M059J (cell line): ENCODE data around the gene TMBIM6. TPM values are rescaled to one million over a fixed set of nuclear protein-coding genes. Genes with fewer than 3 reads are reported as not detected.
"Not testable (repeated sequence)": the region's sequence is repeated elsewhere in the genome, so short reads cannot be mapped to it uniquely, and the experiment has no call there.

Source experiments
- DNase-seq: peaks from one replicate; pipeline ENCODE4 v3.0.0-alpha.2; 2012; ENCODE audit warnings: low read depth
- total RNA-seq: library from RNA; depleted of rRNA; stranded (reverse); fragments of >200 nt; shearing (Covaris generic); gene quantifications from 2 replicates; pipeline ENCODE4 v1.2.3, GENCODE V29; 2014

Gene TMBIM6
- total RNA-seq, 1 experiment from 2014 or later, result 680 TPM

DNA sequence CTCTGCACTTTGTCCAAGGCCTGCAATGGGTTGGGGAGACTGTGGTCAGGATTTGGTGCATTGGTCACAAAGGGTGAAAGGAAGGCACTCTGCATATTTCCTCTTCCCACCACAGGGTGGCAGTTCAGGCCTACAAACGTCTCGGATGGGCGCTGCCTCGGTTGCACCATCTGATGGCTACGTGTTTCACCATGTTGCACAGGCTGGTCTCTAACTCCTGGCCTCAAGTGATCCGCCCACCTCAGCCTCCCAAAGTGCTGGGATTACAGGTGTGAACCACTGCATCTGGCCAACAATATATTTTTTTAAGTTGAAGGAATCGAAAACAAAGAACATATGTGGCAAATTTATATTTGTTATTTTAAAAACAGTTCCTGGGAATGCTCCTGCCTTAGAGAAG is 35.1 kb downstream of the TMBIM6 start:
- DNase-seq, result peak; percentile 66

DNA sequence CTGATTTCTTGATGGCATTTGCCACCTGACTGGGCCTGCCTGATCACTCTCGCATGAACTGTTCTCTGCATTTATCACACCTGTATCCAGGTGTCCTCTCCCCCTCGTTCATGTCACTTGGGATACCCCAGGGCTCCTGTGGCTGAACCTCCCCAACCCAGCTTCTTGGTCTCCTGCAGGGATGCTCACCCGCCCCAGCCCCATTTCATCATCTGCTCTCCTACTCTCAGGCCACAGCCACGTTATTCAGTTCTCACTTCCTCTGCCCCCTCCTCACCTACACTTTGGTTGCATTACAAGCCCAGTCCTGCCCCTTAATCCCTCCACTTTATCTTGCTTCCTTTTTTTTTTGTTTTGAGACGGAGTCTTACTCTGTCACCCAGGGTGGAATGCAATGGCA is 35.5 kb downstream of the TMBIM6 start:
- no peak for DNase-seq

DNA sequence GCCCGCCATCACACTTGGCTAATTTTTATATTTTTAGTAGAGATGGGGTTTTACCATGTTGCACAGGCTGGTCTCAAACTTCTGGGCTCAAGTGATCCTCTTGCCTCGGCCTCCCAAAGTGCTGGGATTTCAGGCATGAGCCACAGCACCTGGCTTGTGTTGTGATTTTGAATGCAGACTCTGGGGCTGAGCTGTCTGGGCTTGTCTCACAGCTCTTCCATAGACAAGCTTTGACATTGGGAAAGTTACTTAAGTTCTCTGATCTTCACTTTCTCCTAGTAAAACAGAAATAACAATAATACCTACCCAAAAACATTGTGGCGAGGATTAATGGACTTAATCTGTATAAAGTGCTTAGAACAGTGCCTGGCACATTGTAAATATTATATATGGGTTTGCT is 36.0 kb downstream of the TMBIM6 start:
- DNase-seq, result no peak

DNA sequence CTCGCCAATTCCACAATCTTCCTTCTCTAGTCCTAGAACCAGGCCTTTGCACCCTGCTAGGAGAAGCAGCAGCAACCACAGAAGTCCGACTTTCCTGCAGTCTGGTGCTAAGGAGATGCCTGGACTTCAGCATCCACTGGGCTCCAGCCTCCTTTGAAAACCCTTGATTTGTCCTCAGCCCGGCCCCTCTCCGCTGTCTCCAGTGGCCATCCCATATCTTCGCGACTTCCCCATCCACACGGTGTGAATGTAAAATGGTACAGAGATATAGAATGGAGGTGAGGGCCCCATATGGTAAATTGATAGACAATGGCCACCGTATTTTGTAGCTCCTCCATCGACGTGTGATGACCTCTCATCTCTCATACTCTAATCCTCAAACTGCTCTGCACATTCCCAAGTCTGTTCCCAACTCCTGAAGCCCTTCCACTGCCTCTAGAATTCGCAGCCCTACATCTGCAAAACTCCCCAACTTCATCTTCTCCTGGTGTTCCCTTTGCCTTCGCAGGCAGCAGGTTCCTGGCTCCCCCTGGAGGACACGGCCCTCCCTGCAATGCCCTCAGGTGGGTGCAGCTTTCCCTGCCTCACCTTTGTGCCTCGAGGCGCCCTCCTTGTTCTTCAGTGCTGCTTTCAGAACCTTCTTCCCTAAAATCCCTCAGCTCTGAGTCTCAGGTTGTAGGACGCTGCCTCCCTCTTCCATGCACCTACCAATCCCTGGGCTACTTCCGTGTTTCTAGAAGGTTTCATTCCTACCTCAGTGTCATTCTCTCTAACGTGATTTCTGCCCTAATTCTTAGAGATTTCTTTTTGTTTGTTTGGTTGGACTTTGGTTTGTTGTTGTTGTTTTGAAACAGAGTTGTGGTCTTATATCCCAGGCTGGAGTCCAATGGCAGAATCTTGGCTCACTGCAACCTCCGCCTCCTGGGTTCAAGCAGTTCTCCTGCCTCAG is 36.7 kb downstream of the TMBIM6 start:
- peak; percentile 33 for DNase-seq

DNA sequence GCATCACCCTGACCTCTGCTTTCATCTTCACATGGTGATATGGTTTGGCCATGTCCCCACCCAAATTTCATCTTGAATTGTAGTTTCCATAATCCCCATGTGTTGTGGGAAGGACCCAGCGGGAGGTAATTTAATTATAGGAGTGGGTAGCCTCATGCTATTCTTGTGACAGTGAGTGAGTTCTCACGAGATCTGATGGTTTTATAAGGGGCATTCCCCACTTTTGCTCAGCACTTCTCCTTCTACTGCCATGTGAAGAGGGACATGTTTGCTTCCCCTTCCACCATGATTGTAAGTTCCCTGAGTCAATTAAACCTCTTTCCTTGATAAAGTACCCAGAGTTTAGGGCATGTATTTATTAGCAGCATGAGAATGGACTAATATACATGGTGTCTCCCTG is 38.2 kb downstream of the TMBIM6 start:
- DNase-seq, result no peak

DNA sequence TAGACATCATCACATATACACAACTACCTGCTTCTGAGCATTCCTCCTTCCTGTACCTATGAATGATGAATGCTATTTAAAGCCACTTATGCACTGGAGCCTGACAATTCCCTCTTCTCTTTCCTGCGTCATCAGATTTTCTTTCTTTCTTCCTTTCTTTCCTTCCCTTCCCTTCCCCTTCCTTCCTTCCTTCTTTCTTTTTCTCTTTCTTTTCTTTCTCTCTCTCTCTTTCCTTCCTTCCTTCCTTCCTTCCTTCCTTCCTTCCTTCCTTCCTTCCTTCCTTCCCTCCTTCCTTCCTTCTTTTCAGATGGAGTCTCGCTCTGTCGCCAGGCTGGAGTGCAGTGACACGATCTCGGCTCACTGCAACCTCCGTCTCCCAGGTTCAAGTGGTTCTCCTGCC is 39.6 kb downstream of the TMBIM6 start:
- not testable (repeated sequence) for DNase-seq

DNA sequence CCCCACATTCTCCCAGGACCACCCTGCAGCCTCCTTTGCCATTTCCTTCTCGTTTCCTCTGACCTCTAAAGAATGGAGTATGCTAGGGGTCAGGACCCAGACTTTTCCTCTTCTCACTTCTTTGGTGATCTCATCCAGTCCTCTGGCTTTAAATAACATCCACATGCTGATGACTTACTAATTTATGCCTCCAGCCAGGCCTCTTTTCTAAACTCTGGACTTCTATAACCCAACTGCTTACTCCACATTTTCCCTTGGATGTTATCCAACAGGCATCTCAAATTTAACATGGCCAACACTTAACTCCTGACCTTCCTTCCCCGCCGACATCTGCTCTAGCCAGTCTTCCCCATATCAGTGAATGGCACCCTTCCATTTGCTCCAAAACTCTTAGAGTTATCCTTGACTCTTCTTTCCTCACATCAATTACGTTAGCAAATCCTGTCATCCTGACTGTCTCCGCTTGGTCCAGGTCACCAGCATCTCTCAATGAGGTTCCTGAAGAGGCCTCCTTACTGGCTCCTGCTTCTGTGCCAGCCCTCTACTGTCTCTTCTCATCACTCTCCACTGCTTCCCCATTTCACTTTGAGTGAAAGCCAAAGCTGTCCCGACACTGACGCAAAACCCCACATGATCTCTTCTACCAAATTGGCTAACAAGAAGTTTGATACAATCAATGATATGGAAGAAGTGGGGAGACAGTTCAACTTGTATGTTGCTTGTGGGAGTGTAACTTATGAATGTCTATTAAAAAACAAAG is 42.7 kb downstream of the TMBIM6 start:
- peak; percentile 77 for DNase-seq

DNA sequence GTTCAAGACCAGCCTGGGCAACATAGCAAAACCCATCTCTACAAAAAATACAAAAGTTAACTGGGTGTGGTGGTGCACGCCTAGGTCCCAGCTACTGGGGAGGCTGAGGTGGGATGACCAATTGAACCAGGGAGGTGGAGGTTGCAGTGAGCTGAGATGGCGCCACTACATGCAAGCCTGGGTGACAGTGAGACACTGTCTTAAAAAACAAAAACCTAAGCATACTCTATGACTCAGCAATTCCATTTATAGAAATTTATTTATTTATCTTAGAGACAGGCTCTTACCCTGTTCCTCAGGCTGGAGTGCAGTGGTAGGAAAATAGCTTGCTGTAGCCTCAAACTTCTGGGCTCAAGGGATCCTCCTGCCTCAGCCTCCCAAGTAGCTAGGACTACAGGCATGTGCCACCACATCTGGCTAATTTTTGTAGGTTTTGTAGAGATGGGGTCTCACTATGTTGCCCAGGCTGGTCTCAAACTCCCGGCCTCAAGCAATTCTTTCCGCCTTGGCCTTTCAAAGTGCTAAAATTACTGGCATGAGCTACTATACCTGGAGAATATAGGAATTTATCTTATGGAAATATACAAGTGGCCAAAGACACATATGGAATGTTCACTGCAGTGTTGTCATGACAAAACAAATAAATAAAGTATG is 43.5 kb downstream of the TMBIM6 start:
- DNase-seq, result peak; percentile 75

DNA sequence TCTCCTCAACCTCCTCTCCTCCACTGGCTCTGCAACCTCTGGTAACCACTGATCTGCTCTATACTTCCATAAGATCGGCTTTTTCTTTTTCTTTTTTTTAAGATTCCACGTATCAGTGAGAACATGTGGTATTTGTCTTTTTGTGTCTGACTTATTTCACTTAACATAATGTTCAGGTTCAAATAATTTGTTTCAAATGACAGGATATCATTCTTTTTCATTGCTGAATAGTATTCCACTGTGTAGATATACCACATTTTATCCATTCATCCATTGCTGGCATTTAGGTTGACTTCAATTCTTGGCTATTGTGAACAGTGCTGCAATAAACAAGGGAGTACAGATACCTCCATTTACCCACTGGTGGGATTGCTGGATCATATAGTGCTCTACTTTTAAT is 46.3 kb downstream of the TMBIM6 start:
- no peak for DNase-seq

DNA sequence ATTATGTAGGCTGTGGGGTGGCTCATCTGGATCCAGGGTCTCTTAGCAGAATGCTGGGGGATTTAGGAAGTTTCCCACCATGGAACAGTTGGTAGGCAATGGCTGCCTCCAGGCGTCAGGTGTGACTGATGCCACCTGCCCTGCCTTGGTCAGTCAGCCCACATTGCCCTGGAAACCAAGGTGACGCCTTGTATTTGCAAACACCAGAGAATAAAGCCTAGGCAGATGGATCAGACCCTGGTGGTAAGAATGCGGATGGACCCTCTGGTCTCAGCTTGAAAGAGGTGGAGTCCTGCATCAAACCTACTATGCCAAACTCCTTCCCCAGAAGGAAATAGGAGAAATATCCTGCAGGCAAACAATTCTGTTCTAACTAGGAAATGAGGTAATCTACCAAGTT is 48.6 kb downstream of the TMBIM6 start:
- DNase-seq, result peak; percentile 15

DNA sequence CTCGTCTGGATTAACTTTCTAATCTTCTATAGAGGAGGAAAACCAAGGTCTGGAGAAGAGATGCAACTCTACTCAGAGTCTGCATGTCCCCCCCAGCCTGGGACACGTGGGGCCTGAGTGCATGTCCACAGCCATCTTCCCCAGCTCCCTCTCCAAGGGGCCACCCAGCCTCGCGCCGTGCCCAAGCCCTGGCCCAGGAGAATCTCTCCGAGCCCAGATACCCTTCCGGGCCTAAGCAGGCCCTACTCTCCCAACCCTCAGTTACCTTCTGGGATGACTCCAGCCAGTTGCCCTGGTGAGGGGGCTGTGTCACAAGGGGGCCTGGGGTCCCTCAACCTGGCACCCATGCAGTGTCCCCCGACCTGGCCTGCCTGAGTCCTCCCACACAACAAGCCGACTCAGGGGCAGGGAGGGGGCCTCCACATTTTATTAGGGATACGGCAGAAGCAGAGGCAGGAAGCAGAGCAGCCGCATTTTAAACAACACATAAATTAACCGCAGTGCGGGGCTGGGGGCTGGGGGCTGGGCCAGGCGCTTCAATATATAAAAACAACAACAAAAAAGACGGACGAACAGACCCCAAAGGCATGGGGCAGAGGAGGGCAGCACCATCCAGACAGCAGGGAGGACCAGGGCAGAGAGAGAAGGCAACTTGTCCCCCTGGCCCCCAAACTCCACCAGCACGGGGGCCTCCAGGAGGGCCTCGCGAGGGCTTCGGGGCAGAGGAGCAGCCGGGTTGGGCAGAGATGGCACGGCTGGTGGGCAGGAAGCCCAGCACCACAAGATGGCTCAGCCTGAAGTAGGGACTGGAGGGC is 49.6 kb downstream of the TMBIM6 start:
- DNase-seq, result no peak

DNA sequence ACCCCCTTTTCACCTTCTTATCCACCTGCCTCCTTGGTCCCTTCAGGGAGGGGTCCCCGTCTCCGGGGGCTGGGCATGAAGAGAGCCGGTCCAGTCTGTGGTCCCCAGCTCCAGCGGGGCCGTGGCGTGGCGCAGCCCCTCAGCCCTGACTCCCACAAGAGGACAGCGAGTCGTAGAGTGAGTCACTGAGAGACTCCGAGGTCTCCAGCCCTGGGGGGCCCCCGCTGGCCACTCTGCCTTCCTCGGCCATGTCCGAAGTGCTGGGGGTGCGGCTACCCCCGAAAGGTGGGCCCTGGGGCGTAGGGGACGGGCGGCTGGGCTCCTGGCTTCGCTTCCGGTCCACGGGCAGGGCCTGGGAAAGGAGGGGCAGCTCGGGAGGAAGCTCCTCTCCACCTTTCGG is 50.3 kb downstream of the TMBIM6 start:
- no peak for DNase-seq

DNA sequence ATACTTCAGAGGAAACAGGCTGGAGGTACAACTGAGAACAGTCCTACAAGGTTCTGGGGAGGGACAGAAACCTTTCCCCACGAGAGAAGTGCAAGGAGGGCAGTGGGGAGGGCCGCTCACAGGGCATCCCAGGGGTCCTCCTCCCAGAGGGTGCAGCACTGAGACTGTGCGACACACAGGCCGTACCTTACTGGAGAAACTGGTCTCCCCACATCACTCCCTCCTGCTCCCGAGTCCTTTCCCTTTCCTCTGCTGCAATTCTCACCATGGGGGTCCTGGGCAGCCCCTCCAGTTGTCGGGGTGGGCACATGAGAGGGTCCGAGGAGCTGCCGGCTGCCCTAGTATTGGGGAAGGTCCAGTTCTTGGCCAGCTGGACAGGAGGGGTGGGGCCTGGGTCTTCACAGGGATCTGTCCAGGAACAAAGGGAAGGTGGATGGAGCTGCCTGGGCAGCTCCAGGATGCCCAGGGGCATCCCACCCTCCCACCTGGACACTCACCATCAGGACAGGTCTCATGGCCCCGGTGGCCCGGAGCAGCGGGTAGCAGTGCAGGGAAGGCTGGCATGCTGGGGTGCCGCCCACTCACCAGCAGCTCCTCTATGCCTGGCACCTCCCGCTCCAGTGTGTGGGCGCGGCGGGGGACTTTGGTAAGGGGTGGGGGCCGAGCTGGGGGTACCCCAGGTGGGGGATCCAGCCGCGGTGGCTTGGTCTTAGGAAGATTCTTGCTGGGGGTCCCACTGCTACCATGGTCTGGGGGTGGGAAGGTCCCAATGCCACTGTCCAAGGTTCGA is 51.0 kb downstream of the TMBIM6 start:
- DNase-seq, result no peak

DNA sequence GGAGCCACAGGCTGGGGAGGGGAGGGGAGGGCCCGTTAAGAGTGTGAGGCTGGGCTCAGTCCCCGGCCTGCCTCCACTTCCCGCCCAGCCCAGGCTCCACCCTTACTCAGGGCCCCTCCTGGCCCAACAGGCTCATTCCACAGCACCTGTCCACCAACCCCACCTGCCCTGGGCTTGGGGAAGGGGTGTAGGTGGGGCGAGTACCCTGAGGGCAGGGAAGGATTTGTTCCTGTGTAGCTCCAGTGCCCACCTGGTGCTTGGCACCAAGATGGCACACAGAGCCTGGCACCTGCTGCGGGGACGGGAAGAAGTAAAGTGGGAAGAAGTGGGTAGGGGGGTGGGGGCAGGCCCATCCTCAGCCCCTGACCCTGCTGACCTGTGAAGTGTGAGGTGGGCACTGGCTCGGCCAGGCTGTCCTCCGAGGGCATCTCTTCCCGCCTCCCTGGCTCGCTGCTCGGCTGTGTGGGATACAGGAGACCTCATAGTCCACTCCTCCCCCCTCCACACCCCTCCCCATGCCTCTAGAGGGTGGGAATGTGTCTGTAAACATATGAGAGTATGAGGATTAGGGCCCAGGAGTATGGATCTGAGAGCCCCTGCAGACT is 51.7 kb downstream of the TMBIM6 start:
- DNase-seq, result no peak

DNA sequence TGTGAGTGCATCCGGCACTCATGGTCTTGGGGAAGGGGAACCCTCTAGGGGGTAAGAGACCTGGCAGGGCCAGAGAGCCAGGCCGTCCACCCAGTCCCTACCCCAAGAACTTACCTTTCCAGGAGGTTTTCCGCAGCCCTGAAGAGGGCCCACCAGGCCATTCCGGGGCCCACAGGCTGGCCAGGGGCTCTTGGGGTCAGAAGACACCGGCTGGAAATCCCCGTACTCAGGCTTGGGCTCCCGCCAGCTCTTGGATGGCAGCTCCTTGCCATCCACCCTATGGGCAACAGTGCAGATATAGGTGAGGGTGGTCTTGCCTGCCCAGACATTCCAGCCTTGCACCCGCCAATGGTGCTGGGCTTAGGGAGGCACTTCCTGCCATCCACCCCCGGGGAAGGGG is 52.3 kb downstream of the TMBIM6 start:
- DNase-seq, result no peak

DNA sequence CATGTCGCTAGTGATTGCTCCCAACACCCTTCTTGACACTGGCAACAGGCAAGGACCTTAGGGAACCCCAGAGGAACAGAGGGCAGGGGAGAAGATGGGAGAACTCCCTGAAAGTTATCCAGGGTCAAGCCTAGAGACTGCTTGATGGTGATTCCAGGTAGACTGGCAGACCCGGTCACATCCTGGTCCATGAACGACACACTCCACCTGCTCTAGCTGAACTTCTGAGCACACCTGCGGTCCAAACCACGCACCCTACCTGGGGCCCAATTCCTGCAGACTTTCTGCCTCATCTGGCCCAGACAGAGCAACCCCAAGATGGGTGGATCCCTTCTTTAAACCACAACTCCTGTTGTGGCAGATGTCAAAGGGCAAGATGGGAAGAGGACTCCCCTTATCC is 52.7 kb downstream of the TMBIM6 start:
- DNase-seq, result no peak

DNA sequence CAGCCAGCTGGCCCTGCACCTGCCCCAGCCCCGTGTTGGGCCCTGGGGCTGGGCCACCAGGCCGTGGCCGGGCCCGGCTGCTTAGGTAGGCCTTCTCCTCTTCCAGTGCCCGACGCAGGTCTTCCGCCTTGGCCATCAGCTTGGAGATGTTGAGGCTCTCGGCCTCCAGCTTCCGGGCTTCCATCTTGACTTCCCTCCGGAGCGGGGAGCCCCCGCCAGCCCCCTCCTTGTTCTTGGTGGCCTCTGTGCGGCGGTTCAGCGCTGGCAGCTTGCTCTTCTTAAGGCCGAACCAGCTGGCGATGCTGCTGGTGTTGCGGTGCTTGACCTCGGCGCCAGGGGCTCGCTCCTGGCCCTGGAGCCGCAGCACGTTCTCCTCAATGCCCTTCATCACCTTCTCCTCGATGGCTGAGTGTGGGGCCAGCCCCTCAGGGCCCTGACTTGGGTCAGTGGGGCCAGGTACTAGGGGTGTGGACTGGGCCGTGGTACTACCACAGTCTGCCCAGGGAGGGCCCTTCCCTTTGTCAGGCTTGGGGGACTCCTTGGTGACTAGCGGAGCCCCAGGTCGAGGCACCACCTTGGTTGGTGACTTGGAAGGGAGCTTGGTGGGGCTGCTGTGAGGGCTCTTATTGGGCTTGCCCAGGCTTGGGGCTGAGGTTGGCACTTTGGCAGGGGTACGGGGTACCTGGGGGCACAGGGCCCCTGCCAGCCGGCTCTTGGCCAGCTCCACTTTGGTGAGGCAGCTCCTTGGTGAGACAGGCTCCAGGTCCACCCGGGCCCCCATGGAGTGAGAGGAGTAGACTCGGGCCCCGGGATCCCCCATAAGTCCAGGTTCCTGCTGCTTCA is 53.7 kb downstream of the TMBIM6 start:
- DNase-seq, result no peak

DNA sequence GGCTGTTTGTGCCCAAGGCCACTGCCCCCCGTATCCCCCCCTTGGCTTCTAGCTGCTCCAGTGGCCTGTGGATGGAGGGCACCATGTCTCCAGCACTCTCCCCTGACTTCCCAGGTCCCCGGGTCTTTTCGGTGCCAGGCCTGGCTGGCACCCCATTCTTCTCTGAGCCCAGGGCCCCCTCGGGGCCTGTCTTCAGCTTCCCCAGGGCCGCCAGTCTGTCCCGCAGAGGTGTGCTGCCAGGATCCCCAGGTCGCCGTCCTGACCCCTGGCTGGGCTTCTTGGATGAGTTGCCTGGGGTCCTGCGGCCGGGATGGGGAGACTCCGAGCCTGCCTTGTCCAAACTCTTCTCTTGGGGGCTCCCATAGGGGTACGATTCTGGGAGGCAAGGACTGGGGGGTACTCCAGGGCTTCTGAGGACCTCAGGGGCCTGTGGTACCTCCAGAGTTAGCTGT is 54.3 kb downstream of the TMBIM6 start:
- no peak for DNase-seq

DNA sequence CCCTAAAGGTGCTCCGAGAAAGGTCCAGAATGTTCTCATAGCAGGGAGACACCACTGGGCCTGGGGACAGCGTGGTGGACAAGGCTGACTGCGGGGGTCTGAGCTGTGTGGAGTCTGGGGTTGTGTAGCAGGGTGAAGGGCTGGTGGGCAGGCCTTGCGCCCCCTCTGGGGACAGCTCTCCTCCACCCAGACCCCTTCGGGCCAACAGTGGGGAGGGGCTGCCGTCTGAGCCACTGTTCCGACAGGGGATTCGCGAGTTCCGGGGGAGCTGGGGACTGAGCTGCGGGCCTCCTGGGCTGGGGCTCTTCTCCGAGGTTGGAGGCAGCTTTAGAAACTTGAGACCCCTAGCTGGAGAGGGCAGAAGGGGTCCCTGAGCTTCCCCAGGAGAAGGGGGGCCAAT is 54.8 kb downstream of the TMBIM6 start:
- no peak for DNase-seq
